HG03159 (cell line): ENCODE data around the gene CARMIL1.
A peak's percentile ranks its signal among the peaks of the same experiment; 100 is the strongest.

Experiments used
- ATAC-seq: cut with Tn5 transposase; IDR thresholded peaks from one replicate; pipeline ENCODE4 v1.9.1; 2021; ENCODE audit warnings: mild to moderate bottlenecking, moderate library complexity; ENCODE audit not compliant: unreplicated experiment

CARMIL1 gene

DNA sequence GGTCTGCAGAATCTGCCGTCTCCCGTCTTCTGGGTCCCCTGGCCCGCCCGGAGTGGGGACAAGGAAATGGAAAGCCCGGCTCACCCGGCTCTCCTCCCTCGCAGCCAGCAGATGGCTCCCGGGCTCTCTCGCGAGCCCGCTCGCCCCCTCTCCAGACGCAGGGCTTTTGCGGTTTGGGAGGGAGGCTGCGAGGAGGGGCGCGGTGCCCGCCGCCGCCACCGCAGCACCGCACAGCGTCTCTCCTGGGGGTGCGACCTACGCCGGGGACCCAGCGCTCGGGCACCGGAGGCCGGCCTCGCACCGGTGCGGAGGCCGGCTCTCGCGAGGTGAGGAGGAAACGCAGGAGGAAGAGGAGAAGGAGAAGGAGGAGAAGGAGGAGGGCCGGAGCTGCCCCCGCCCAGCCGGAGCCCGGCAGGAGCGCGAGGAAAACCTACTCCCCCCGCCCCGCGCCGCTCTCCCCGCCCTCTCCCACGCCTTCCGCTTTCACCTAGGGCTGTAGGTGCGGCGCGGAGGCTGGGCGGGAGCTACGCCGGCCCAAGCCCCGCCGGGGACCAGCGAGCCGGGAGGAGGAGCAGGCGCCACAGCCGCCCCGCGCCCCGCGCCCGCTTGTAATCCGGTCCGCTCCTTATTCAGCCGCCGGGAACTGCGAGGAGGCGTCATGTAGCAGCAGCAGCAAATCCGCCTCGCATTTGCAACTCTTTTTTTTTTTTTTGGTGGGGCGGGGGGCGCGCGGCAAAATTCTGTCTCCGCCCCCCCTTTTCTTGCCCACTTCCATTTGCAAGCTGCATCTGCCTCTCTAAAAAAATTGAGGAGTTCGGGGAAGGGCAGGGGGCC is at the start of gene CARMIL1:
Gene CARMIL1 (plus strand): TSS at position 461 of the 834 bp plus-strand sequence. CDS start 422 bp downstream, outside the sequence.
- ATAC-seq = peak; percentile 63

- no peak for ATAC-seq
These were observed 49.4 kb upstream of the CARMIL1 start for GRCh38 chr6:25229671-25230321.

- ATAC-seq = no peak
These were observed 46.7 kb upstream of the CARMIL1 start for GRCh38 chr6:25232479-25232878.

- ATAC-seq = no peak
These were observed 45.9 kb upstream of the CARMIL1 start for GRCh38 chr6:25233226-25233625.

GRCh38 chr6:25237579-25237978 is 41.6 kb upstream of the CARMIL1 start:
- no peak for ATAC-seq

- ATAC-seq = no peak
These were observed 40.1 kb upstream of the CARMIL1 start for GRCh38 chr6:25239059-25239458.

DNA sequence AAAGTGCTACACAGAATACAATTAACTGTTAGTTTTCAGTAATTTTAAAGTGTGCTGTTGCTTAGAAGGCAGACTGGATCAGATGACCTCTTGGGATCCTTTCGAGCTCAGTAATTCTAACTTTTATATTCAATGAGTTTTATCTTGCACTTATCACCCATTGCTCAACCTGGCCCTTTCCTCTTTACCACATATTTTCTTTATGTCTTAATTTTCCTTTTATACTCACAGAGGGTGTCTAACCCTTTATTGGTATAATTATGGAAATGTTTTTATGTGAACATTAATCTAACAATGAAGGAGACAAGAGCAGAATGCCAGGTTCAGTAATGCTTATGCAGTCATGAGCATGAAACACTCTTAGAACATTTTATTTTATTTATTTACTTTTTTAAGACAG is 39.7 kb upstream of the CARMIL1 start:
- ATAC-seq = no peak

- no peak for ATAC-seq
These were observed 36.6 kb upstream of the CARMIL1 start for GRCh38 chr6:25242567-25242966.

DNA sequence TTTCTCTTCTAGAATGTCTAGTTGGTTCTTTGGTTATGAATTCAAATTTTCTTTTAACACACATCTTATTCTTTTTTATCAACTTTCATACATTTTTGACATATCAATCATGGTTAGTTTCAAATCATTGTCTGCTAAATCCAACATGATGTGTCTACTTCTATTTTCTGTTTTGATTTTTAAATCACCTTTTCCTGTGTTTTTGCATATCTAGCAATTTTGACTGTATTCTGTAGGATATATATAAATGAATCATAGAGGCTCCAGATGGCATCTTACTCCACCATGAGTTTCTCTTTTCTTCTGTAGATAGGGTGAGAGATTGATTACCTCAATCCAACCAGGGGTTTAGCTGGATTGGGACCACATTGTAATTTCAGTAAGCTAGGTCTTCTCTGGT is 34.3 kb upstream of the CARMIL1 start:
- ATAC-seq = no peak

GRCh38 chr6:25248123-25248522 is 31.1 kb upstream of the CARMIL1 start:
- no peak for ATAC-seq

- ATAC-seq = no peak
These were observed 30.0 kb upstream of the CARMIL1 start for GRCh38 chr6:25249133-25249532.

DNA sequence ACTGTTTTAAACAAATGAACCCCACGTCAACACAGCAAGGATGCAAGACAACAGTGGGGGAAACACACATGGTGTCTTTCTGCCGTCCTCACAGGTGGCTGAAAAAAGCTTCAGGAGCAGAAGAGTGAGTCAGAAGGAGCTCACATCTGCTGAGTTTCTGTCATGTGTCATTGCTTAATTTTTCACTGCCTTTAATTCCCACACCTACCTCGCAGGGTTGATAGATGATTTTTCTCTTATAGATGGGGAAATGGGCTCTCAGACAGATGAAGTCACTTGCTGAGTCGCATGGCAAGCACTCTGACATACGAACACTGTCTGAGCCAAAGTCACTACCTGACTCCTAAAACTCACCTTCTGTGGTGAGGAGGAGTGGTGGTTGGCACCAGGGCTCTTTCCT is 28.3 kb upstream of the CARMIL1 start:
- ATAC-seq = peak; percentile 64

DNA sequence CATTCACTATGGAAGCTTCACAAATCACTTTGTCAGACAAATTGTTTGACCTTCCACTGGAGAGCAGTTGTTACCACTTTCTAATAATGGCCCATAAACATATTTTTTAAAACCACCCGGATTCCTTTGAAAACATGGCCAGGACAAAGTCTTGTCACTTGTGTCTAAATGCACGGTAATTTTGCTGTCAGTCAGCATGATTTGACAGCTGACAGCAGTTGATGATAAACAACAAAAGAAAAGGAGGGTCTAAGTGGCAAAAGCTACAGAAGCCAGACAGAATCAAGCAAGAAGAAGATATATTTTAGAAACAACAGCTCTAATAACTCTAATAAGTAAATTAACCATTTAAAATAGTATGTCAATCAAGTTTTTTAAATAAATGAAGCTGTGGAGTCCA is 27.7 kb upstream of the CARMIL1 start:
- no peak for ATAC-seq

- no peak for ATAC-seq
These were observed 25.8 kb upstream of the CARMIL1 start for GRCh38 chr6:25253351-25253750.

- ATAC-seq = no peak
These were observed 24.5 kb upstream of the CARMIL1 start for GRCh38 chr6:25254671-25255070.

GRCh38 chr6:25257686-25258348 is 21.4 kb upstream of the CARMIL1 start:
- ATAC-seq = no peak

GRCh38 chr6:25259756-25260155 is 19.4 kb upstream of the CARMIL1 start:
- no peak for ATAC-seq

GRCh38 chr6:25263657-25264056 is 15.5 kb upstream of the CARMIL1 start:
- no peak for ATAC-seq

DNA sequence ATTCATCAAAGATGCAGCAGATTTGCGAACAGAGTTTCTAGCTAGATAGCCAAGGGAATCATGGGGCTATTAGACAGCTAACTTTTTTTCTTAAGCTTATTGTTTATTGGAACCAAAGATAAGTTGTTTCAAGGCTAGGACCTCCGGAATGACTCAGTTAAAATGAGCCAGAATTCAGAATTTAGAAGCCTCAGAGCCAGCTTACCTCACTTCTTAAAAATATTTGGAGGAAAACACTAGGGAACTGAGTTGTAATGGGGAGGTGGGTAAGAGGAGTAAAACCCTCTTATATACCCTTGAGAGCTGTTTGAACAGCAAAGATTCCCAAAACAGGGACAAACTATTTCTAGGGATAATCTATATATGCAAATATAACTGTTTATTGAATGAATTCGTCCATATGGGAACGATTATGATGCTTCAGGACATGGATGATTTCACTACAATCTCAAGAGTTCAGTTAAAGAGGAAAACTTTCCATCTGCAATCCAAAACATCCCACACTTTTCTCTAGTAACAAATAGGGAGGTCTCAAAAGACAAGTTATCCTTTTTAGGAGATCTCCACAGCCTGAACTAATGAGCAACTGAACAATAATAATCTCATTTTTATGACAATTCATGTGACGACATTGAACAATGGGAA is 12.6 kb upstream of the CARMIL1 start:
- ATAC-seq = no peak

DNA sequence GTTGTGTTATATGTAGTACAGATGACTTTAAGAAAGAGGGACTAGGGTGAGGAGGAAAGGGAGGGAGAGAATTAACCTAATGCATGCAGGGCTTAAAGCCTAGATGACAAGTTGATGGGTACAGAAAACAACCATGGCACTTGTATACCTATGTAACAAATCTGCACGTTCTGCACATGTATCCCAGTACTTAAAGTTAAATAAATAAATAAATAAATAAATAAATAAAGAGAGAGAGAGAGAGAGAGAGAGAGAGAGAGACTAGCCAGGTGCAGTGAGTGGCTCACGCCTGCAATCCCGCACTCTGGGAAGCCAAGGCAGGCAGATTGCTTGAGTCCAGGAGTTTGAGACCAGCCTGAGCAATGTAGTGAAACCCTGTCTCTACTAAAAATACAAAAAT is 11.5 kb upstream of the CARMIL1 start:
- no peak for ATAC-seq

DNA sequence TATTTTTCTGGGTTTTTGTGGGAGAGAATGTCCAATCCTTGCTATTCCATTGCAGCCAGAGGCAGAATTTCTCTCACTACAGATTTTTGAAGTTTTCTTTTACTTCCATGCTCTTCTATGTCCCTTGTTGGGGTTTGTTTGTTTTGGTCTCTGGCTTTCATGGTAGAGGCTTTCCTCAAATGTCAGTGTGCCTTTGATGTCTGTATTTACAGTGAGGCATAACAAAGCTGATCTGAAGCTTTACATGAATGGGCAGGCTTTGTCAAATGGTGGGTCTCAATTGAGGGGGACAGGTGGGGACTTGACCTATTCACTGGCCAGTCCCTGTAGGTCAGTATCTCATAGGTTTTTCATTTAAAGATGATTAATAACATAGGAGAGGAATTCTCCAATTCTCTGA is 8.6 kb upstream of the CARMIL1 start:
- no peak for ATAC-seq
